22Rv1 (cell line): Measurements from ENCODE around the gene NOL4L.

Experiments used
- CTCF ChIP-seq: fragments of 450-650 bp; IDR thresholded peaks from 2 replicates; pipeline ENCODE4 v1.5.1; 2017; ENCODE audit warnings: mild to moderate bottlenecking
- ZFX ChIP-seq: fragments of 450-650 bp; IDR thresholded peaks from 2 replicates; pipeline ENCODE4 v1.6.1; 2017; ENCODE audit warnings: antibody characterized with exemption, borderline replicate concordance

- TF ChIP-seq CTCF (no peak), ZFX (no peak)
Measured at GRCh38 chr20:32480371-32481241, 104.5 kb downstream of the NOL4L start.
